ENCODE data around the gene CST7.

The CST7 gene

DNA sequence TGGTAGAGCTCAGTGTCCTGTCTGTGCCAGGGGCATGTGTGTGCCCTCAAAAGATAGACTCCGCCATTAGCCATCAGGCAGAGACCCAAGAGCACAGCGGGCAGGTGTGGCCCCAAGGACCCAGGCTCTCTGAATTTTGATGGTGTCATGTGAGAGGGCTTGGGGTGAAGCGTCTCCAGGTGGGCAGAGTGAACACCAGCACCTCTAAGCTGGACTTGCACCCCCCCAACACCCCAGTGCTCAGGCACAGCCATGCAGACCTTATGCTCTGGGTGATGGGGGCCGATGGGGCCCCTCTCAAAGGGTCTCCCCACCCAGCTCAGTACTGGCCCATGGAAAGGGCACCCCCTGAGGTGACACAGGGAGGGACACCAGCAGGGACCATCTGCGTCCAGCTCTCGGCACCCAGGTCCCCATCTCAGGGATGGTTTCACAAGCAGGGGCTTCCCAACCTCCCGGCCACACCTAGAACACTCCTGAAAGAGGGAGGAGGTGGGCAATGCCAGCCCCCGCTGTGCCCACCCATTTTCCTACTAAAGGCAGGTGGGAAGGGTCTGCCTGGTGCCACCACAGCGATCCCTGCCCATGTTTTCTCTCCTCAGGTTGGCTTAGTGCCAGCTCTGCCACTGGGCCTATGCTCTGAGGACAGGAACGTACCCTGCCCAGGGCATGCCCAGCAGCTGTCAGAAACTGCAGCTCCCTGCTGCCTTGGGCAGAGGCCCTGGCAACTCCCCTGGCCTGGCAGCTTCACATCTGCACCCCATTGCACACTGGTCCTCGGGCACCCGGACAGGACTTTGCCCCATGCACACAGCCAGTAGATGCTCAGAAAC is 3.5 kb downstream of the CST7 start:
- H3K79me2 ChIP-seq (ENCODE audit: low read length) = no peaks in the 10 kb centered on the region
- no peaks in the 10 kb centered on the region for H3F3A ChIP-seq (ENCODE audit: insufficient read depth, low read length)
- H3K9me3 ChIP-seq (replicated peaks; ENCODE audit: insufficient read depth, low read length) = no peaks in the 10 kb centered on the region

DNA sequence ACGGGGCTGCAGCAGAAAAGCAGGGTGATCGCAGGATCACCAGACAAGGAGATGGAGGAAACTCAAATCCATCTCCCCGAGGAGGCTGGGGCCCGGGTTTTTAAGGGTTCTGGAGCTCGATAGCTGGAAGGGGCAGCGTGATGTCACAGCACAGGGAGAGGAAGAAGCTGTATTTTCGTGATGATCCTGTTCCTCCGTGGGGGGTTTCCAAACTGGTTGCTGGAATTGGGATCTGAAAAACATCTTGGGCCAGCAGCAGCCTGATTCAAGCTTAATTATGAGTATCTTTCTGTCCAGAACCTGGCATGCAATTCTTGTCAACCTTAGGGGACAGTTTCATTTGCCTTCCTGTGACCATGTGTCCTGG is 4.1 kb downstream of the CST7 start:
- Histone ChIP-seq H3K4me3 (ENCODE audit: low read length) (no peak overlapping the region), H3F3A (ENCODE audit: insufficient read depth, low read length) (no peaks in the 10 kb centered on the region), H3K9ac (ENCODE audit: low read length) (no peak overlapping the region), H3K27me3 (replicated peaks; ENCODE audit: insufficient read depth, low read length) (no peaks in the 10 kb centered on the region), H3K9me2 (replicated peaks; ENCODE audit: insufficient read depth, low read length) (no peaks in the 10 kb centered on the region), H3K9me3 (replicated peaks; ENCODE audit: insufficient read depth, low read length) (no peaks in the 10 kb centered on the region), H2AFZ (ENCODE audit: low read length) (no peak overlapping the region), H3K36me3 (replicated peaks; ENCODE audit: insufficient read depth, low read length) (no peaks in the 10 kb centered on the region), H3K27ac (ENCODE audit: low read length) (no peak overlapping the region), H3K4me2 (ENCODE audit: low read depth, low read length) (no peak overlapping the region), H3K79me2 (ENCODE audit: low read length) (no peaks in the 10 kb centered on the region), H4K20me1 (ENCODE audit: insufficient read depth, low read length) (no peaks in the 10 kb centered on the region), H3K4me1 (ENCODE audit: low read length) (peaks cover 5% of the 10 kb centered on the region; the same call in 1 of the 2 replicates)
- DNase-seq = no peak
- TF ChIP-seq EZH2phosphoT487 (IDR thresholded peaks at IDR 0.05; ENCODE audit: low read length) (no peak), EZH2 (optimal IDR thresholded peaks at IDR 0.05; ENCODE audit: low read depth, low read length) (no peak)
- TF ChIP-seq, protein P1, sequence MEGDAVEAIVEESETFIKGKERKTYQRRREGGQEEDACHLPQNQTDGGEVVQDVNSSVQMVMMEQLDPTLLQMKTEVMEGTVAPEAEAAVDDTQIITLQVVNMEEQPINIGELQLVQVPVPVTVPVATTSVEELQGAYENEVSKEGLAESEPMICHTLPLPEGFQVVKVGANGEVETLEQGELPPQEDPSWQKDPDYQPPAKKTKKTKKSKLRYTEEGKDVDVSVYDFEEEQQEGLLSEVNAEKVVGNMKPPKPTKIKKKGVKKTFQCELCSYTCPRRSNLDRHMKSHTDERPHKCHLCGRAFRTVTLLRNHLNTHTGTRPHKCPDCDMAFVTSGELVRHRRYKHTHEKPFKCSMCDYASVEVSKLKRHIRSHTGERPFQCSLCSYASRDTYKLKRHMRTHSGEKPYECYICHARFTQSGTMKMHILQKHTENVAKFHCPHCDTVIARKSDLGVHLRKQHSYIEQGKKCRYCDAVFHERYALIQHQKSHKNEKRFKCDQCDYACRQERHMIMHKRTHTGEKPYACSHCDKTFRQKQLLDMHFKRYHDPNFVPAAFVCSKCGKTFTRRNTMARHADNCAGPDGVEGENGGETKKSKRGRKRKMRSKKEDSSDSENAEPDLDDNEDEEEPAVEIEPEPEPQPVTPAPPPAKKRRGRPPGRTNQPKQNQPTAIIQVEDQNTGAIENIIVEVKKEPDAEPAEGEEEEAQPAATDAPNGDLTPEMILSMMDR (IDR thresholded peaks at IDR 0.05; ENCODE audit: low read length) = no peak

More for the DNA sequence above, 3.5 kb downstream of the CST7 start:
- TF ChIP-seq EZH2phosphoT487 (IDR thresholded peaks at IDR 0.05; ENCODE audit: low read length) = no peak
- TF ChIP-seq, protein P1 (IDR thresholded peaks at IDR 0.05; ENCODE audit: low read length) = no peak
- TF ChIP-seq EZH2 (optimal IDR thresholded peaks at IDR 0.05; ENCODE audit: low read depth, low read length) = no peak
- Histone ChIP-seq H3K36me3 (replicated peaks; ENCODE audit: insufficient read depth, low read length) (no peaks in the 10 kb centered on the region), H3K4me3 (ENCODE audit: low read length) (no peak overlapping the region), H2AFZ (ENCODE audit: low read length) (no peak overlapping the region), H3K27me3 (replicated peaks; ENCODE audit: insufficient read depth, low read length) (no peaks in the 10 kb centered on the region), H4K20me1 (ENCODE audit: insufficient read depth, low read length) (no peaks in the 10 kb centered on the region), H3K27ac (ENCODE audit: low read length) (no peak overlapping the region), H3K4me1 (ENCODE audit: low read length) (peaks cover 5% of the 10 kb centered on the region; the same call in 1 of the 2 replicates), H3K9me2 (replicated peaks; ENCODE audit: insufficient read depth, low read length) (no peaks in the 10 kb centered on the region), H3K4me2 (ENCODE audit: low read depth, low read length) (no peak overlapping the region), H3K9ac (ENCODE audit: low read length) (no peak overlapping the region)
- DNase-seq = no peak

DNA sequence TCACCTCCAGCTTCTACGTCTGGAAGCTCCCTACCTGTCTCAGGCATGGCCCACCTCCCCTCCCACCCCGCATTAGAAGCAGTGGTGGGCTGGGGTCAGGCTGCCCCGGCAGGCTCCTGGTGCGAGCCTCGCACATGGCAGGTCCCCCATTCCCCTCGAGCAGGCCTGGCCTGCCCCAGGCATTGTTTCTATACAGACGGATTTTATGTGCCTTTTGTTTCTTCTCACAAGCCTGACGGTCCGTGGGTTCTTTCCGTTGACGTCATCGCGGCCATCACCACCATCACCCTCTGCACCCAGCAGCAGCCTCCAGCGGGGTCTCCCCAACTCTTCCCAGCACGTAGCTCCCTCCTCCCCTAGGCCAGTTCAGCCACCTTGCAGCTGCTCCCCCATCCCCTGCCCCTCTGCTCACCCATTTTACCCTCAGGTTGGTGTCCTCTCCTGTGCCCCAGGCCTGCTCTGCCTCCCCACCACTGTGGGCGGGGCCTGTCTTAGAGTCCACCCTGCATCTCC is 4.6 kb downstream of the CST7 start:
- Histone ChIP-seq H3K4me2 (ENCODE audit: low read depth, low read length) (no peak overlapping the region), H3K4me3 (ENCODE audit: low read length) (no peak overlapping the region), H3K9me2 (replicated peaks; ENCODE audit: insufficient read depth, low read length) (no peaks in the 10 kb centered on the region), H3K4me1 (ENCODE audit: low read length) (peaks cover 5% of the 10 kb centered on the region; the same call in 1 of the 2 replicates), H3K27me3 (replicated peaks; ENCODE audit: insufficient read depth, low read length) (no peaks in the 10 kb centered on the region), H3K36me3 (replicated peaks; ENCODE audit: insufficient read depth, low read length) (no peaks in the 10 kb centered on the region), H3K9me3 (replicated peaks; ENCODE audit: insufficient read depth, low read length) (no peaks in the 10 kb centered on the region), H3K9ac (ENCODE audit: low read length) (no peak overlapping the region), H2AFZ (ENCODE audit: low read length) (no peak overlapping the region), H3K27ac (ENCODE audit: low read length) (no peak overlapping the region), H3F3A (ENCODE audit: insufficient read depth, low read length) (no peaks in the 10 kb centered on the region), H3K79me2 (ENCODE audit: low read length) (no peaks in the 10 kb centered on the region), H4K20me1 (ENCODE audit: insufficient read depth, low read length) (no peaks in the 10 kb centered on the region)
- TF ChIP-seq, protein P1 (IDR thresholded peaks at IDR 0.05; ENCODE audit: low read length) = no peak
- TF ChIP-seq EZH2phosphoT487 (IDR thresholded peaks at IDR 0.05; ENCODE audit: low read length) = no peak
- TF ChIP-seq EZH2 (optimal IDR thresholded peaks at IDR 0.05; ENCODE audit: low read depth, low read length) = no peak
- DNase-seq = no peak
